Embryonic facial prominence (tissue), 1 donor: ENCODE measurements around the gene ZBTB48.

Experiments used
- DNase-seq: peaks from one replicate; pipeline ENCODE4 v3.0.0-alpha.2; 2016; ENCODE audit errors: extremely low spot score

Gene ZBTB48

GRCh38 chr1:6572653-6573383 is 7.0 kb upstream of the ZBTB48 start:
- DNase-seq: no peak

DNA sequence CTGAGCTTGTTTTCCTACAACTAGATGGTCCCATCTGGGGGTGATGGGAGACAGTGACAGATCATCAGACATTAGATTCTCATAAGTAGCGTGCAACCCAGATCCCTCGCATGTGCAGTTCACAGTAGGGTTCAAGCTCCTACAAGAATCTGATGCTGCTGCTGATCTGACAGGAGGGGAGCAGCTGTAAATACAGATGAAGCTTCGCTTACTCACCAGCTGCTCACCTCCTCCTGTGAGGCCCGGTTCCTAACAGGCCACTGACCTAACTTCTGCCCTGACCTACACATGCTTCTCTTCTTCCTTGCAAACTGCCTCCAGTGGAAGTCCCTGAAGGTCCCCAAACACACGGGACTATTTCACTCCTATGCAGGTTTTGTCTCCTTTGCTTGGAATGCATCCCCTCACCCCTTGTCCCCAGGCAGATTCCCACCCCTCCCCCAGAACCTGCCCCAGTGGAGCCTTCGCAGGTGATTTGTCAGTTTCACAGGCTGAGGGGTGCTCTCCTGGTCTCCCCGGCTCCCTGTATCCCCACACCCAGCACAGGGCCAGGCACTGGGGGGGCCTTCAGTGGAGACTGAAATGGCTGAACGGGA is 5.7 kb upstream of the ZBTB48 start:
- no peak for DNase-seq

DNA sequence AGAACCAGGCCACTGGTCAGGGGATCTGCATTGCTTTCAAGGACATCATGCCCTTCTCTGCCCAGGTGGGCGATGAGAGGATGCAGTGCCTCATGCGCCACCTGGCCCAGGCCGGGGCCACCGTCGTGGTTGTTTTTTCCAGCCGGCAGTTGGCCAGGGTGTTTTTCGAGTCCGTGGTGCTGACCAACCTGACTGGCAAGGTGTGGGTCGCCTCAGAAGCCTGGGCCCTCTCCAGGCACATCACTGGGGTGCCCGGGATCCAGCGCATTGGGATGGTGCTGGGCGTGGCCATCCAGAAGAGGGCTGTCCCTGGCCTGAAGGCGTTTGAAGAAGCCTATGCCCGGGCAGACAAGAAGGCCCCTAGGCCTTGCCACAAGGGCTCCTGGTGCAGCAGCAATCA is 5.0 kb upstream of the ZBTB48 start:
- DNase-seq: no peak

DNA sequence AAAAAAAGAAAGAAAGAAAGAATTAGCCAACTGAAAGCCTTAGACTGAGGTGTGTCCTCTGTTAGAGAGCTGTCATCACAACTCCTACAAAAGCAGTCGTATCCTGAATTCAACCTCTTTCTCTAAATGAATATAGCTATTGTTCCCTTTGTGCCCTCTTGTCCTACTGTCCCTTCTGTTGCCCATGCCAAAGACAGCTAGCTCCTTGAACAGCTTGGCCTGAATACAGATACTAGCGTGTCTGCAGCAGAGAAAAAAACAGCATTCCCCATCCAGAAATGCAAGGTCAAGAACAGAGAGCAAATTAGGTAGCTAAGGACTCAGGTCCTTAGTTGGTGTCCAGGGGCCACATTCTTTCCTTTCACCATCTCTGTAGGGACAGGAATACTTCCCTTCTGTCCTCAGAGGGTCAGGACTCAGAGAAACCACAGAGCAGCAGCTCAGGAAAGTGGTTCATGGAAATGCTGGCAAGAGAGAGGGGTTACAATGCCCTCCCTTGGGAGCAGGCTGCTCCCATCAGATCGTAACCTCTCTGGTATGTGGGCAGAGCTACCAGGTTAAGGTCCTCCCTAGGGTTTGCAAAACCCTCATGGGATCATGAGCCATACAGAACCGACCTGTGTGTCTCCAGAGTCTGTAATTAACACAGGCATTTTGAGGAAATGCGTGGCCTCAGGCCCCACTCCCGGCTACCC is 1.8 kb upstream of the ZBTB48 start:
- DNase-seq: no peak

DNA sequence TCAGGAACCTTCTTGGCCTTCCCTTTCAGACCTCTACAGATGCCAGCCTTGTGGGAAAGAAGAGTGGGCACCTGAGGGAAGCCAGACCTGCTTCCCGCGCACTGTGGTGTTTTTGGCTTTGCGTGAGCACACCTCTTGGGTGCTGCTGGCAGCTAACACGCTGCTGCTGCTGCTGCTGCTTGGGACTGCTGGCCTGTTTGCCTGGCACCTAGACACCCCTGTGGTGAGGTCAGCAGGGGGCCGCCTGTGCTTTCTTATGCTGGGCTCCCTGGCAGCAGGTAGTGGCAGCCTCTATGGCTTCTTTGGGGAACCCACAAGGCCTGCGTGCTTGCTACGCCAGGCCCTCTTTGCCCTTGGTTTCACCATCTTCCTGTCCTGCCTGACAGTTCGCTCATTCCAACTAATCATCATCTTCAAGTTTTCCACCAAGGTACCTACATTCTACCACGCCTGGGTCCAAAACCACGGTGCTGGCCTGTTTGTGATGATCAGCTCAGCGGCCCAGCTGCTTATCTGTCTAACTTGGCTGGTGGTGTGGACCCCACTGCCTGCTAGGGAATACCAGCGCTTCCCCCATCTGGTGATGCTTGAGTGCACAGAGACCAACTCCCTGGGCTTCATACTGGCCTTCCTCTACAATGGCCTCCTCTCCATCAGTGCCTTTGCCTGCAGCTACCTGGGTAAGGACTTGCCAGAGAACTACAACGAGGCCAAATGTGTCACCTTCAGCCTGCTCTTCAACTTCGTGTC is 995 bp upstream of the ZBTB48 start:
- DNase-seq: no peak

DNA sequence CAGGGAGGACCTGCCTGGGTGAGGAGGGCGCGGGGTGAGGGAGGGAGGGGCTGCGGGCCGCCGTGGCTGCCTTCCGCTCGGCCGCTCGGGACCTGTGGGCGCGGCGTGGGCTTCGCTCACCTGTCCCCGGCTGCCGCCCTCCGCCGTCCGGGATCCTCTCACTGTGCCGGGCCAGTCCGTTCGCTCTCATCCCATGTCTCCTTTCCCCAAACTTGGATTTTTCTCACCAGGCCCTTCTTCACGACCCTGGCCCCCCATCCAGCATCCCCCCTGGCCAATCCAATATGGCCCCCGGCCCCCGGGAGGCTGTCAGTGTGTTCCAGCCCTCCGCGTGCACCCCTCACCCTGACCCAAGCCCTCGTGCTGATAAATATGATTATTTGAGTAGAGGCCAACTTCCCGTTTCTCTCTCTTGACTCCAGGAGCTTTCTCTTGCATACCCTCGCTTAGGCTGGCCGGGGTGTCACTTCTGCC is 362 bp downstream of the ZBTB48 start:
- no peak for DNase-seq

GRCh38 chr1:6580593-6581409 is 1.0 kb downstream of the ZBTB48 start:
- DNase-seq: no peak

GRCh38 chr1:6581561-6582305 is 1.9 kb downstream of the ZBTB48 start:
- DNase-seq: no peak

GRCh38 chr1:6582370-6582769 is 2.6 kb downstream of the ZBTB48 start:
- no peak for DNase-seq

GRCh38 chr1:6584126-6585080 is 4.6 kb downstream of the ZBTB48 start:
- no peak for DNase-seq

- no peak for DNase-seq
These were observed 5.4 kb downstream of the ZBTB48 start for GRCh38 chr1:6585081-6585722.

GRCh38 chr1:6585841-6586240 is 6.0 kb downstream of the ZBTB48 start:
- DNase-seq: no peak

DNA sequence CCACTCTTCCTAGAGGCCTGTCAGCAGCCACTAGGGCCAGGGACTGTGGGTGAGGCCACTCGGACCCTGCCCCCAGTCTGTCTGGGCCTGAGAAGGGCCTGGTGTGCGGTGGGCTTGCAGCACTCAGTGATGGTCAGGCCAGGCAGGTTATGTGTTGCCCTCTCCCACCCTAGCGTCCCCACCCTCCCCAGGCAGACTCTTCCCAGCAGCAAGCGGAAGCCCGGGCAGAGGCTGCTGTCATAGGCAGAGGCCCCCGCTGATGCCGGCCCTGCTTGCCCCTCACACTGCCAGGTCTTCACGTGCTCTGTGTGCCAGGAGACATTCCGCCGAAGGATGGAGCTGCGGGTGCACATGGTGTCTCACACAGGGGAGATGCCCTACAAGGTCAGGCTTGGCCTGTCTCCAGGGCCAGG is 6.6 kb downstream of the ZBTB48 start:
- DNase-seq: no peak

GRCh38 chr1:6587261-6588005 is 7.6 kb downstream of the ZBTB48 start:
- DNase-seq: no peak

DNA sequence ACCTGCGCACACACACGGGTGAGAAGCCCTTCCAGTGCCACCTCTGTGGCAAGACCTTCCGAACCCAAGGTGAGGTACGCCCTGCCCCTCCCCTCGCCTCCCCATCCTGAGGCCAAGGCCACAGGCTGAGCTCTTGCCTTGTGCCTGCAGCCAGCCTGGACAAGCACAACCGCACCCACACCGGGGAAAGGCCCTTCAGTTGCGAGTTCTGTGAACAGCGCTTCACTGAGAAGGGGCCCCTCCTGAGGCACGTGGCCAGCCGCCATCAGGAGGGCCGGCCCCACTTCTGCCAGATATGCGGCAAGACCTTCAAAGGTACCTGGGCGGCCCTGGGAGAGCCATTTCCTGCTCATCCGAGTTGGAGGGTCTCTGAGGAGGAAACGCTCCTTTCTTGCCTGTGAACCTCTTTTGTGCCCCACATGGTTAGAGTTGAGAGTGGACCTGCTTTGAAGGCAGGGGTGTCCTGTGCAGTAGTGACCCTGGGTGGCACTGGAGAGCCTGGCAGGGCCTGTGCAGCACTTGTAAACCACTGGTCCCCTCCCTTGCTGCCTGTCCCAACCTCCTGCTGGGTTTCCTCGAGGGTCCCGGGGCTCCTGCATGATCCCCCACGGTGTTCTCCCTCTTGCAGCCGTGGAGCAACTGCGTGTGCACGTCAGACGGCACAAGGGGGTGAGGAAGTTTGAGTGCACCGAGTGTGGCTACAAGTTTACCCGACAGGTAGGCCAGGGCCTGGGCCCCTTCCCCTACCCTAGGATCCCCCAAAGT is 8.5 kb downstream of the ZBTB48 start:
- DNase-seq: no peak

GRCh38 chr1:6588893-6589520 is 9.2 kb downstream of the ZBTB48 start:
- DNase-seq: no peak

DNA sequence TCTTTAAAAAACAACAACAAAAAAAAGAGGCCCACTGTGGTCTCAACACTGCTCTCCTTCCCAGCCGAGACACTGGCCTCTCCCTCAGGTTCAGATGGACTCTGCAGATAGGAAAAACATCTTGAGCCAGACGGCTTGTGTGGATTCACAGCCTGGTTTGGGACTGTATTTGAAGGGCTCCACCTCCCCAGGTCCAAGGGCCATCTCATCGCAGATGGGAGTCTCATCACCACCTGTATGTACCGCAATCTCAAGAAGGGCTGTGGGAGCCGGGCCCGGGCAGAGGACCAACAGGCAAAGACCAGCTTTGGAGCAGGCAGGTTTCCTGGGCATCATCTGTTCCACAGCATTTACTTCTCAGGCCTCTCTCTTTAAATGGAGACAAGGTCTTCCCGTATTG is 10.3 kb downstream of the ZBTB48 start:
- no peak for DNase-seq
